Bronchial epithelial cell (primary cell): ENCODE data around the gene GMDS. TPM values are rescaled to one million over a fixed set of nuclear protein-coding genes. Genes with fewer than 3 reads are reported as not detected.

Experiments used
- DNase-seq: peaks from one replicate; pipeline ENCODE4 v3.0.0-alpha.2; 2010; ENCODE audit warnings: low read depth
- FAIRE-seq: peaks from 2 replicates; lab custom pipeline; 2011; peaks lifted over from hg19 to GRCh38; lab: Jason Lieb, UNC
- H3K27me3 ChIP-seq: 2 replicates; pipeline ENCODE4 v1.5.1; 2011; ENCODE audit warnings: low read length; ENCODE audit not compliant: control insufficient read depth, insufficient read depth
- H3K36me3 ChIP-seq: 2 replicates; pipeline ENCODE4 v1.5.1; 2011; ENCODE audit warnings: low read length; ENCODE audit not compliant: control insufficient read depth, insufficient read depth
- H3K4me3 ChIP-seq: 2 replicates; pipeline ENCODE4 v1.5.1; 2011; ENCODE audit warnings: mild to moderate bottlenecking, low read depth, low read length, control low read depth
- CTCF ChIP-seq: IDR thresholded peaks from 2 replicates; pipeline ENCODE4 v1.5.1; 2011; ENCODE audit warnings: mild to moderate bottlenecking, moderate library complexity, low read length, control low read depth, inconsistent platforms; ENCODE audit not compliant: insufficient read depth, severe bottlenecking
- total RNA-seq: library from RNA; depleted of rRNA; stranded (reverse); fragments of >200 nt; gene quantifications from 2 replicates; pipeline ENCODE4 v1.2.1, GENCODE V29; 2014

Gene GMDS
- total RNA-seq, 1 donor from 2014 or later = 8.2 TPM

- FAIRE-seq (no peak), DNase-seq (no peak)
- no peak for TF ChIP-seq CTCF
- H3K27me3 ChIP-seq = no peaks in the 10 kb centered on the region
- no peaks in the 10 kb centered on the region for H3K36me3 ChIP-seq
- H3K4me3 ChIP-seq = no peak overlapping the region
These were observed 670.0 kb downstream of the GMDS start for GRCh38 chr6:1575210-1576041.

GRCh38 chr6:1574890-1575209 is 670.6 kb downstream of the GMDS start:
- Histone ChIP-seq H3K36me3 (no peaks in the 10 kb centered on the region), H3K4me3 (no peak overlapping the region), H3K27me3 (no peaks in the 10 kb centered on the region)
- no peak for TF ChIP-seq CTCF
- no peak for DNase-seq
- FAIRE-seq = no peak

GRCh38 chr6:1574083-1574761 is 671.2 kb downstream of the GMDS start:
- no peak for FAIRE-seq
- H3K36me3 ChIP-seq = no peaks in the 10 kb centered on the region
- H3K4me3 ChIP-seq = no peak overlapping the region
- H3K27me3 ChIP-seq = no peaks in the 10 kb centered on the region
- DNase-seq = peak; percentile 30
- no peak for TF ChIP-seq CTCF
